ENCODE measurements around the gene RNU1-4.
"Not testable (repeated sequence)": the region's sequence is repeated elsewhere in the genome, so short reads cannot be mapped to it uniquely, and the experiment has no call there.

RNU1-4 gene

DNA sequence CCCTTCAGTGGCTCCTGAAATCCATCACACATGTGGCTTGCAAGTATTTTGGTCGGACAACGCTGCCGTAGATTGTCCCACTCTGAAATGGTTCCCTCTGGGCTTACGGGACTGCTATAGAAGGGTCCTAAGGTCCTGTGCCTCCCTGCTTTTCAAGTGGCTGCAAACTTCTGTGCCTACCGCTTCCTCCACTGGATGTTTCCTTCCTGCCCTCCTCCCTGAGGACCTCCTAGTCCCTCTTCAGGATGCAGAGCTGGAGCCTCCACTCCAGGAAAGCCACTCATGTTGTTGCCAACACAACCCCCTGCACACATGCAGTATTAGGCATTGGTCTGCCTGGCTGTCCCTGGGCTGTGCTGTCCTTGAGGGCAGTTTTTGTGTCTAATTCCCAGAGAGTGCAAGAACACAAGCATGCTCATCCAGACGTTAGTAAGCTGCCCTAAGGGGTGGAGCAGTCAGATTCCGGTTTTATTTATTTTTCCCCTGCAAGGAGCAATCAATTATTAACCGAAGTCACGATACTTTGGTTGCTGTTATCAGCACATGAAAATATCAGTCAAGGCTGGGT lies 26.5 kb downstream of the RNU1-4 start:
- not testable (repeated sequence) for H3K4me1 ChIP-seq (ENCODE audit: control insufficient read depth, low read depth, low read length); H3K9me3 ChIP-seq (ENCODE audit: control insufficient read depth, low read depth, low read length); H3K36me3 ChIP-seq (ENCODE audit: control insufficient read depth, low read depth, low read length); H3K4me3 ChIP-seq (ENCODE audit: low read length); H3K27ac ChIP-seq (ENCODE audit: low read length); H3K9ac ChIP-seq (ENCODE audit: low read length); H3K27me3 ChIP-seq (ENCODE audit: control insufficient read depth, insufficient read depth, low read length)

DNA sequence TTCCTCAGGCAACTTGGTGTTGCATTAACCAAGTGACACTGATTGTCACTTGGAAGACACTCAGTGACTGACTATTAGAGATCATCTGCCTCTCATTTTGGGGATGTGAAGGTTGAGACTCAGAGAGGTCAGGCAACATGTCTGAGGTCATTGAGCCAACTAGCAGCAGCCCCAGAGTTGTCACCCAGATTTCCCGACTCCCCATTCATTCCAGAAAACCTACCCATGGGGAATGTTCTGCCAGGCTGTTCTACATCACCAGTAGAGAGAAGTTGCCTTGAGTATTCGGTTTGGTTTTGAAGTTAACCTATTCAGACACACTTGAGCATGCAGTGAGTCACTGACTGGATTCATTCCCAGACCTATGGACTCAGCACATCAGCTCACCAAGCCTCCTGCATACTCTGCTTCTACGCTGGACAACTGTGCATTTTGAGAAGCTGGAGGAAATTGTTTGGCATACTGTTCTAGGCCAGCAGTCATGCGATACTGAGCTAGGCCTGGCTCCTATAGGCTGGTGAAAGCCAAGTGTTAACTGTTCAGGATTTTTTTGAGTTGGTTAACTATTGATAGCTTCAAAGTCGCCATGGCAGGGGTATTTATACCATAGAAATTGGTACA lies 29.9 kb downstream of the RNU1-4 start:
- not testable (repeated sequence) for H3K36me3 ChIP-seq (ENCODE audit: control insufficient read depth, low read depth, low read length); H3K27me3 ChIP-seq (ENCODE audit: control insufficient read depth, insufficient read depth, low read length); H3K4me1 ChIP-seq (ENCODE audit: control insufficient read depth, low read depth, low read length); H3K9me3 ChIP-seq (ENCODE audit: control insufficient read depth, low read depth, low read length); H3K27ac ChIP-seq (ENCODE audit: low read length); H3K9ac ChIP-seq (ENCODE audit: low read length); H3K4me3 ChIP-seq (ENCODE audit: low read length)

DNA sequence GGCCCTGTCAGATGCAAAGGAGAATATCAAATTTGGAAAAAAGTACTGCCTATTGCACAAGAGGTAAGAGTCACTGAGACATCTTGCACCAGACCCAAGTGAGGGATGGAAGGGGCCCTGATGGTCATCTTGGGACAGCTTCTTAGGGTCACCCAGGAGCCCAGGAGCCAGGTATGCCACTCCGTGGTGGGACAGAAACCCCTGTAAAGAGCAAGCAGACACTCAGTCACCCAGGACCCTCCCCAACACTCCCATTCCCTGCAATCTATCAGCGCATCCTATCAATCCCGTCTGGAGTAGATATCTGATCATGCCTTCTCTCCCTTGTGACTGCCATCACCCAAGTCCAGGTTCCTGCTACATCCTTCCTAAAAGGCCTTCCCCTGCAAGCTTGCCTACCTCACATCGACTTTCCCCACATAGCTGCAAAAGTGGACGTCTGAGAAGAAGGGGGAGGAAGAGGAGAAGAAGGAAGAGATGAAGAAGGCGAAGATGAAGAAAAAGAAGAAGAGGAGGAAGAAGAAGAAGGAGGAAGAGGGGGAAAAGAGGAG lies 30.7 kb downstream of the RNU1-4 start:
- not testable (repeated sequence) for H3K27me3 ChIP-seq (ENCODE audit: control insufficient read depth, insufficient read depth, low read length); H3K27ac ChIP-seq (ENCODE audit: low read length); H3K4me1 ChIP-seq (ENCODE audit: control insufficient read depth, low read depth, low read length); H3K9ac ChIP-seq (ENCODE audit: low read length); H3K36me3 ChIP-seq (ENCODE audit: control insufficient read depth, low read depth, low read length); H3K9me3 ChIP-seq (ENCODE audit: control insufficient read depth, low read depth, low read length); H3K4me3 ChIP-seq (ENCODE audit: low read length)

GRCh38 chr1:16772275-16773204 lies 32.2 kb downstream of the RNU1-4 start:
- not testable (repeated sequence) for H3K27ac ChIP-seq (ENCODE audit: low read length); H3K27me3 ChIP-seq (ENCODE audit: control insufficient read depth, insufficient read depth, low read length); H3K36me3 ChIP-seq (ENCODE audit: control insufficient read depth, low read depth, low read length); H3K4me1 ChIP-seq (ENCODE audit: control insufficient read depth, low read depth, low read length); H3K9ac ChIP-seq (ENCODE audit: low read length); H3K4me3 ChIP-seq (ENCODE audit: low read length); H3K9me3 ChIP-seq (ENCODE audit: control insufficient read depth, low read depth, low read length)

GRCh38 chr1:16773205-16773596 lies 32.9 kb downstream of the RNU1-4 start:
- not testable (repeated sequence) for H3K27ac ChIP-seq (ENCODE audit: low read length); H3K9me3 ChIP-seq (ENCODE audit: control insufficient read depth, low read depth, low read length); H3K9ac ChIP-seq (ENCODE audit: low read length); H3K36me3 ChIP-seq (ENCODE audit: control insufficient read depth, low read depth, low read length); H3K4me1 ChIP-seq (ENCODE audit: control insufficient read depth, low read depth, low read length); H3K4me3 ChIP-seq (ENCODE audit: low read length); H3K27me3 ChIP-seq (ENCODE audit: control insufficient read depth, insufficient read depth, low read length)

DNA sequence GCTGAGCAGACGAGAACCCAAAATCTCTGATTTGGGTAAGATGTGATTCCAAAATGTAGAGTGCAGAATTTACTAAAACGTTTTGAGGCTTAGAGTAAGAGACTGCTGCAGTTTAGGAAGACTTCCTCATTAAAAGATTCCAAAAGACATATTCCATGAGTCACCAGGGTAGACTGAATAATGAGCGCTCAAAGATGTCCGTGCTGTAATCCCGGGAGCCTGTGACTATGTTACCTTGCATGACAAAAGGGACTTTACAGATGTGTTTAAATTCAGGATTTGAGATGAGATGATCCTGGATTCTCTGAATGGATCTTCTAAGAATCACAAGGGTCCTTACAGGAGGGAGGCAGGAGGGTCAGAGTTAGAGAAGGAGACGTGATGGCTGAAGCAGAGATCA lies 33.4 kb downstream of the RNU1-4 start:
- not testable (repeated sequence) for H3K36me3 ChIP-seq (ENCODE audit: control insufficient read depth, low read depth, low read length); H3K9ac ChIP-seq (ENCODE audit: low read length); H3K27me3 ChIP-seq (ENCODE audit: control insufficient read depth, insufficient read depth, low read length); H3K27ac ChIP-seq (ENCODE audit: low read length); H3K4me3 ChIP-seq (ENCODE audit: low read length); H3K4me1 ChIP-seq (ENCODE audit: control insufficient read depth, low read depth, low read length); H3K9me3 ChIP-seq (ENCODE audit: control insufficient read depth, low read depth, low read length)

GRCh38 chr1:16774773-16775172 lies 34.5 kb downstream of the RNU1-4 start:
- not testable (repeated sequence) for H3K9me3 ChIP-seq (ENCODE audit: control insufficient read depth, low read depth, low read length); H3K36me3 ChIP-seq (ENCODE audit: control insufficient read depth, low read depth, low read length); H3K4me3 ChIP-seq (ENCODE audit: low read length); H3K27ac ChIP-seq (ENCODE audit: low read length); H3K4me1 ChIP-seq (ENCODE audit: control insufficient read depth, low read depth, low read length); H3K27me3 ChIP-seq (ENCODE audit: control insufficient read depth, insufficient read depth, low read length); H3K9ac ChIP-seq (ENCODE audit: low read length)

GRCh38 chr1:16775290-16775689 lies 35.0 kb downstream of the RNU1-4 start:
- not testable (repeated sequence) for H3K4me1 ChIP-seq (ENCODE audit: control insufficient read depth, low read depth, low read length); H3K36me3 ChIP-seq (ENCODE audit: control insufficient read depth, low read depth, low read length); H3K27ac ChIP-seq (ENCODE audit: low read length); H3K4me3 ChIP-seq (ENCODE audit: low read length); H3K9ac ChIP-seq (ENCODE audit: low read length); H3K9me3 ChIP-seq (ENCODE audit: control insufficient read depth, low read depth, low read length); H3K27me3 ChIP-seq (ENCODE audit: control insufficient read depth, insufficient read depth, low read length)

DNA sequence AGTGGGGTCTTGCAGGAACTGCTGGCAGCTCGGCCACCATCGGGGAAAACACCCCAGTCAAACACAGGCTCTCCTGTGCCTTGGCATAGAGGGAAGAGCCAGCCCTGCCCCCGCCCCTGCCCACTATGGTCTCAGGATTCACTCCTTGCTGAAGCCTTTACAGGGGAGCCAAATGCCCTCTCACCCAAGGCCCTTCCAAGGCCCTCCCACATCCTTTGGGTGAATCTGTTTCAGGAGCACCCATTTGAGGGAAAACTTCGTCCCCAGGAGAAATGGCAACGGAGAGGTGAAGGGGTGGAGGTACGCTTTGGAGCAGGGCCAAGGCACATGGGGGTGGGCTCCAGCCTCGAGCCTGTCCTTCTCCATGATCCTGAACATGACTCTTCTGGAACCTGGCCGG lies 35.9 kb downstream of the RNU1-4 start:
- H3K27ac ChIP-seq (ENCODE audit: low read length); H3K9ac ChIP-seq (ENCODE audit: low read length); H3K27me3 ChIP-seq (ENCODE audit: control insufficient read depth, insufficient read depth, low read length); H3K4me1 ChIP-seq (ENCODE audit: control insufficient read depth, low read depth, low read length); H3K4me3 ChIP-seq (ENCODE audit: low read length); H3K9me3 ChIP-seq (ENCODE audit: control insufficient read depth, low read depth, low read length); H3K36me3 ChIP-seq (ENCODE audit: control insufficient read depth, low read depth, low read length): not testable (repeated sequence)

- not testable (repeated sequence) for H3K4me3 ChIP-seq (ENCODE audit: low read length); H3K9ac ChIP-seq (ENCODE audit: low read length); H3K27me3 ChIP-seq (ENCODE audit: control insufficient read depth, insufficient read depth, low read length); H3K4me1 ChIP-seq (ENCODE audit: control insufficient read depth, low read depth, low read length); H3K36me3 ChIP-seq (ENCODE audit: control insufficient read depth, low read depth, low read length); H3K9me3 ChIP-seq (ENCODE audit: control insufficient read depth, low read depth, low read length); H3K27ac ChIP-seq (ENCODE audit: low read length)
These were observed 36.5 kb downstream of the RNU1-4 start for GRCh38 chr1:16776835-16777234.

GRCh38 chr1:16777821-16778220 lies 37.5 kb downstream of the RNU1-4 start:
- H3K4me1 ChIP-seq (ENCODE audit: control insufficient read depth, low read depth, low read length); H3K27me3 ChIP-seq (ENCODE audit: control insufficient read depth, insufficient read depth, low read length); H3K9ac ChIP-seq (ENCODE audit: low read length); H3K4me3 ChIP-seq (ENCODE audit: low read length); H3K9me3 ChIP-seq (ENCODE audit: control insufficient read depth, low read depth, low read length); H3K27ac ChIP-seq (ENCODE audit: low read length); H3K36me3 ChIP-seq (ENCODE audit: control insufficient read depth, low read depth, low read length): not testable (repeated sequence)

GRCh38 chr1:16779525-16779924 lies 39.2 kb downstream of the RNU1-4 start:
- not testable (repeated sequence) for H3K9ac ChIP-seq (ENCODE audit: low read length); H3K36me3 ChIP-seq (ENCODE audit: control insufficient read depth, low read depth, low read length); H3K4me1 ChIP-seq (ENCODE audit: control insufficient read depth, low read depth, low read length); H3K27me3 ChIP-seq (ENCODE audit: control insufficient read depth, insufficient read depth, low read length); H3K9me3 ChIP-seq (ENCODE audit: control insufficient read depth, low read depth, low read length); H3K27ac ChIP-seq (ENCODE audit: low read length); H3K4me3 ChIP-seq (ENCODE audit: low read length)
